Activated CD4-positive, CD25-positive, alpha-beta regulatory T cell treated with anti-CD3 and anti-CD28 coated beads, Interleukin-2, amount 50 U/mL, for 24 hours (primary cell): ENCODE results near the gene FLRT1.

Experiments used
- ATAC-seq, 2 donors: fragments of 150-1000 bp; cut with Tn5 transposase; one replicate each; pipeline ENCODE4 v1.10.0; 2021; ENCODE audit warnings: mild to moderate bottlenecking in 1 of 2, moderate library complexity in 1 of 2

The FLRT1 gene

DNA sequence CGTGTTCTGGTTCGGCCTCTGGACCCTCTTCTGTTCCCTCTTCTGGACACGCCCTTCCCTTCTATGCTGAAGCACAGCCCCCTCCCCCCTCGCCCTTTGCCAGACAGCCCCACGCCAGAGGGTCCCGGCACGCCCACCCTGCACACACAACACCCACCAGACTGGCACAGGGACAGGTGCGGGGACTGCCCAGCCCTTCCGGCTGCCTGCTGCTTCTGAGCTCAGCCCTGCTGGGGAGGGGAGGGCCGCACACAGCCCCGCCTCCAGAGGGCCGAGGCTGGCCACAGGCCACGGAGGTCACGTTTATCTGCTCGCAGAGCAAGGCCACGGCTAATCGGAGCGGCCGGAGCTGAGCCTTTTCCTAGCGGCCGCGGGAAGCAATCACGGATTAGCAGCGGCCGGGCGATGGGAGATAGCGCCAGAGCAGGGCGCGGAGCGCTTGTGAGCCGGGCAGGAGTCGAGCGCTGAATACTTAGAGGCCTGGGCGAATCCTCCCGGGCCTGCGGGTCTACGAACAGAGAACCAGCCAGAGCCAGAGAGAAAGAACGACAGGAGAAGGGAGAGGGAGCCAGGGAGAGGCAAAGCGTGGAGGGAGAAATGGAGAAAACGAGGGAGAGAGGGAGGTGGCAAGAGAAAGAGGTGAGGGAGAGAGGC, 28.0 kb upstream of the FLRT1 start:
- ATAC-seq, result peak; percentile 33 to 56

- ATAC-seq, result no peak
These were observed 27.3 kb upstream of the FLRT1 start for GRCh38 chr11:64008283-64008913.

DNA sequence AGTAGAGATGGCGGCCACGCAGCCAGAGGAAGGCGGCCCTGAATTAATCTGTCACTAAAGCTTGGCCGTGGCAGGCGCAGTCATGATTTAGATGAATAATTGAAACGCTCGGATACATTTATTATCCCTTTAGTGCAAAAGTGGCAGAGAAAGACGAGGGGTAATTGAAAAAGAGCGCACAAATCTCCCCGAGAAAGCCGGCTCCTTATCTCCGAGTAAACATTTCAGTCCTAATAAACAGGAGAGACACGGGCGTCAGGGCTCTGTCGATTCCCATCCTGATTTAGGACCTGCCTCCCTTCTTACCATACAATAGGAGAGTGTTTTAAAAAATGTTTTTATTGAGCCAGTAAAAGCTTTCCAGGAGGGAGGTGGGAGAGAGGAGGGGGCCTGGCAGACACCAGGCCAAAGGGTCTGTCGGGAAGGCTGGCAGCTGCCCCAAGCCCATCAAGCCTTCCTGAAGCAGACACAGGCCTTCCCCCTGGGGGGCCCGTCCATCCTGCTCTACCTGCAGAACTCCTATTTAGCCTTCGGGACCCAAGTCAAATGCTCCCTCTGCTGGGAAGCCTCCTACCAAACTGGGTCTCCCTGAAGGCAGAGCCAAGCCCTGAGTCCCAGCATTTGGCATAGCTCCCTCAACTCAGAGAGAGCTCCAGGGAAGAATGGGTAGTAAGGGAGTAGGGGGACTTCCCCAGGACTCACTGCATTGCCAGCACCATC, 26.7 kb upstream of the FLRT1 start:
- ATAC-seq, result no peak

- ATAC-seq, result no peak
These were observed 26.0 kb upstream of the FLRT1 start for GRCh38 chr11:64009710-64010109.

GRCh38 chr11:64010783-64011182, 24.9 kb upstream of the FLRT1 start:
- no peak for ATAC-seq

GRCh38 chr11:64011371-64011770, 24.4 kb upstream of the FLRT1 start:
- ATAC-seq, result no peak

DNA sequence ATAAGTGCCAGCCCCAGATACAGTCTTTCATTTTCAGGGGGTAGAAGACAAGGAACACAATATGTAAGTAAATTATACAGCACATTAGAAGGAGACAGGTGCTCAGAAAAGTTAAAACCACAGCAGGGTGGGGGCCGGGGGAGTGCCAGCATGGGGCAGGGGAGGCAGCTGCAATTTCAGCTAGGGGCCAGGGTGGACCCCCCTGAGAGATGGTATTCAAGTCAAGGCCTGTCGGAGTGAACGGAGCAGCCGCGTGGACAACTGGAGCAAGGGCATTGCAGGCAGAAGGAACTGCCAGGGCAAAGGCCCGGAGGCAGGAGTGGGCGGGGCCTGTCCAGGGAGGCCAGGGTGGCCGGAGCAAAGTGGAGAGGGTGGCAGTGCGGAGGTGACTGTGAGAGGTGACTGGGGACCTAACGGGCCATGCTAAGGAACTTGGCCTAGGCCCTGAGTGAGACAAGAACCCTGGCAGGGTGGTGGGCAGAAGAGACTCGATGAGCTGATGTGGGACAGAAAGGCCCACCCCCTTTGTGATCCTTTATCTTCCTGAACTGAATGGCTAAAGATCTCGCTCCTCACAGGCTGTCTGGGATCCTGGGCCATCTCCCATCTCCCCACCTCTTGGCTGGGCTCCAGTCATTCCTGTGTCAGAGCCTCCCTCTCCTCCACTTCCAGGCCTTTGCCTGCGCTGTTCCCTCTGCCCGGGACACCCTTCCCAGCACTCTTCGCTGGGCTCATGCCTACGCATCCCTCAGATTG, 22.4 kb upstream of the FLRT1 start:
- ATAC-seq, result no peak

GRCh38 chr11:64014356-64014755, 21.4 kb upstream of the FLRT1 start:
- no peak for ATAC-seq

DNA sequence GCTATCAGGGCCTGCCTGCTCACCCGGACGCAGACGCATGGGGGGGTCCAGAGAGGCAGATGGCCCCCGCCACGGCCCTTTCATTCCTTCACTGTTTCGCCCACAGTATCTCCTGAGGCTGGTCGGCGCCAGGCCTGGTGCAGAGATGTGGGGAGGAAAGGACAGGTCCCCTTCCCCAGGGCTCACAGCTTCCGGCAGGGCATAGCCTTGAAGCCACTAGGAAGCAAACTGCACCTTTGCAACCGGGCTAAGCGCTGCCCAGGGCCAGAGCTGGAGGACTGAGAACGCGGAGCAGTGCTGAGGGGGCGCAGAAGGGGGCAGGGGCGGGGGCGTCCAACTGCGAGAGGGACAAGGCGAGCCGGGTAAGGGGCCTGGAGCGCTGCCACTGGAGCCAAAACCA, 20.2 kb upstream of the FLRT1 start:
- no peak for ATAC-seq

- ATAC-seq, result no peak
These were observed 19.5 kb upstream of the FLRT1 start for GRCh38 chr11:64015935-64016845.

DNA sequence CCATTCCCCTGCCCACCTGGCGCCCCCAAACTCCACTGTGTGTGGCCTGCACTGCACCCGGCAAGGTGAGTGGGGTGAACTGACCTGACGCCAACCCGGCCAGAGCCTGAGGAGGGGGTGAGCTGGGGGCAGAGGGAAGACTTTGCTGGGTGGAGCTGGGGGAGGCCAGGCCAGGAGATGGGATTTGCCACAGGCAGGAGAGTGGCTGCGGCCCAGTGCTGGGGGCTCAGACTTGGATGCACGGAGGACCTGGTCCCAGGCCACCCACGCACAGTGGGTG, 17.8 kb upstream of the FLRT1 start:
- no peak for ATAC-seq

DNA sequence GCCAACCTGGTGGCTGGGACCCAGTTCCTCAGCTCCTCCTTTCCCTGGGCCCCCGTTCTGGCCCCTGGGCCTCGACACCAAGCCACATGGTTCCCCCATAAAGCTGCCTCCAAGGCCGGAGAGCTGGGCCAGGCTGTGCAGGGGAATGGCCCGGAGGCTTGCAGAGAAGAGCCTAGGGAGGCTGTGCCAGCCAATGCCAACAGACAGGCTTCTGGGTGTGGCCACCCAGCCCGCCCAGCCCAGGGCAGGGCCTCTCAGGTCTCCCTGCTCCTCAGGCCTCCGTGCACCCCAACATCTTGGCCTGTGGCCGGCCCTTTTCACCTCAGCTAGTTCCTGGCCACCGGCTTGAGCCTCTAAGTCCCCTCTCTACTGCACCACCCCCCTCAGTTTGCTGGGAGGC, 17.4 kb upstream of the FLRT1 start:
- ATAC-seq, result no peak

- no peak for ATAC-seq
These were observed 16.4 kb upstream of the FLRT1 start for GRCh38 chr11:64019106-64020037.

DNA sequence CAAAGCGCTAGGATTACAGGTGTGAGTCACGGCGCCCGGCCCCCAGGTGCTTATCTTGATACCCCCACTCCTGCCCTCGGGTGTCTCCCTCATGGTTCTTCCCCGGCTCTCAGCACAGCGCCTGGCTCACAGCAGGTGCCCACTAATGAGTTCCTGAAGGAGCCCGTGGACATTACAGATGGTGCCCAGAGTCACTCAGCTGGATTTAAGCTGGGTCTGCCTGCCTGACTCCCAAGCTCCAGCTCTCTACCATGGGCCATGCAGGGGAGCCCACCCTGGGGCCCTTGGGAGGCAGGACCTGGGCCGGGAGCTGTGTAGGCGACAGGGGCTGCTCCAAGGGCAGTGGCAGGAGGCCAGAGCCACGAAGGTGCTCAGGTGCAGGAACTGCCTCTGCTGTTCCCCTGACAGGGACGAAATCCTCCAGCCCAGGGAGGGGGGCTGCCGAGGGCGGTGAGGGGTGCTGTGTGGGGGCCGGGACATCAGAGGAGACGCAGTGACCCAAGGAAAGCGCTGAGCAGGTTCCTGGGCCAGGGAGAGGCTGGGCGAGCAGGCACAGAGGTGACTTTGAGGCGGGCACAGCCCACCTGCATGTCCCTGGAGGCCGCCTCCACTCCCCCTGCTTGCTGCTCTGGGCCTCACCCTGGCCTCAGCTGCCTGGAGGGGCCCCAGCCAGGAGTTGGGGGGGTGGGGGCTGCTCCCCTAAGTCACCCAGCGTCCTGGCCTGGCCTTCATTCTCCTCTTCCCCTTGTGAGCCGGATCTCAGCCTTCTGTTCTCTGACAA, 14.6 kb upstream of the FLRT1 start:
- no peak for ATAC-seq

GRCh38 chr11:64021757-64022093, 14.0 kb upstream of the FLRT1 start:
- no peak for ATAC-seq

DNA sequence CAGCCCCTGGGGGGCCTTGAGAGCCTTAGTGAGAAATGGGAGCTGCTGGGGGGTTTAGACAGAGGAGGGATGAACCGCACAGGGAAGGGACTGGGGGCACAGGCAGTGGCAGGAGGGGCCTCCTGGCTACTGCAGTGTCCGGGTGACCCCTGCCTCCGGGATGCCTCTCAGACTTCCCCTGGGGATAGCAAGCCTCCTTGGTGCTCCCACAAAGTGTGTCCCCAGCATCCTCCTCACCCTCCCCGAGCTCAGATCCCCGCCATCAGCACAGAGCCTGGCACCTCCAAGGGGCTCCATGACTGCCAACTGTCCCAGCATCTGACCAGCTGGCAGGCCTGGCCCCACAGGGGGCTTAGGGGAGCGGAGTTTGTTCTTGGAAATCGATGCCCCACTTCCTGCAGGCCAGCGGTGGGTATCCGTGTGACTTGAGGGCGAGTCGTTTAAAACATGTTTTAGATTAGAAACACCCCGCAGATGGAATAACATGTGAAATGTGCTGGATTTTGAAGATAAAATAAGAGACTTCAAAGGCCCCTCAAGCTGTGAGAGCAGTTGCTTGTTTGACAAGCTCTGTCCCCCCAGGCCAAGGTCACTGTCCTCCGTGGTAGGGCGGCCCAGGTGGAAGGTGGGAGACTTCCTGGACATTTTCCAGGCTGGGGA, 13.5 kb upstream of the FLRT1 start:
- no peak for ATAC-seq

DNA sequence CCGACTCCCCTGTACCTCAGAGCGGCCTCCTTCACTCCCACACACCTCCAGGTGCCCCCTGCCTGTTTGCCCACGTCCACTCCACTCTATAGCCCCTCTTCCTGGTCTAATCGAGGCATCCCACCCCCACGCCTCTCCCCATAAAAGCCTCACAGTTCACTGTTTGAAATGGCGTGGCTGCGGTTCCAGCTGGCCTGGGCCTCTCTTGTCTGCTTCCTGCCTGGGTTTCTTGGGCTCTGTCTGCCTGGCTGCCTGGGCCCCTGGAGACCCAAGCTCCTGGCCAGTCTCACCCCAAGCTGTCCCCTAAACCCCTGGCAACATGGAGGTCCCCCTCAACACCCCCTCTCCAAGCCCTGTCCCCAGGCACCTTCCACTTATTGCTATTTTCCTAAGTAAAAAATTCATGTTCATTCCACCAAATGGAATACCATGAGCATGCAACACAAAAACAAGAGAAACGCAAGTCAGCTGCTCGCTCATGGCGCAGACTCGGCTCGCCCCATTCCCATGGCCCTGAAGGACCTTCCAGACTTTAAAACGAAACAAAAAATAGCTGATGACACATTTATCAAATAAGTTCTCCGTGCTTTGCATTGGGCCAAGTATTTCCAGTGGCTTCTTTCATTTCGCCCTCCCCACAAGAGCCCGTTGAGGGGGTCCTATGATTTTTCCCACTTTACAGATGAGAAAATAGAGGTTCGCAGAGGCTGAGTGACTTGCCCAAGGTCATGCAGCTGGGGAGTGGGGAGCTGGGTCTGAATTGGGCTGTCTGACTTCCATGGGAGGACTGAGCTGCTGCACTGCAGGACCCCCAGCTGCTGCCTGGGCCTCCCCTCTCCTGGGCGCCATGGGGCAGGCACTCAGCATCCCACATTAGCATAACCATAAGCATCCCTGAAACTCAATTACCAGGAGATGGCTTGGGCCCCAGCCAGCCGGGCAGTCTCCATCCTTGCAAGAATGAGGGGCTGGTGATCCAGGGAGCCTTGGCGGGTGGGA, 11.7 kb upstream of the FLRT1 start:
- no peak for ATAC-seq

DNA sequence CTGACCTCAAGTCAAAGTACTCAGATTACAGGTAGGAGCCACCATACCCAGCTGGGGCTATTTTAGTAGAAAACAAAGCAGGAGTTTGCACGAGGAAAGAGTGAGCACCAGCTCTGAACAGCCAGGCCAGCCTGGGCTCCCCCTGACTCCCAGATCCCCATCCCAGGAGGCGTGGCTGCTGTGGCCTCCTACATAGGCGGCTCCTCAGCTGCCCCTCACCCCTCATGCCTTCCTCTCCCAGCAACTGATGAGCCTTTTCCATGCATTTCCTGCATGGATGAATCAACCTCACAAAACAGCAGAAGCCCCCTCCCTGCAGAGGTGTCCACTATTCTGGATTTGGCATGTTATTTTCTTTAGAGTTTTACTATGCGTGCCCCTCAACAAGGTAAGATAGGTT, 10.5 kb upstream of the FLRT1 start:
- ATAC-seq, result no peak
